Stimulated activated CD8-positive, alpha-beta memory T cell treated with anti-CD3 and anti-CD28 coated beads, Interleukin-7, amount 100 ng/mL, for 48 hours (primary cell): ENCODE measurements around the gene MGAT3.
"Not testable (repeated sequence)": the region's sequence is repeated elsewhere in the genome, so short reads cannot be mapped to it uniquely, and the experiment has no call there.

ENCODE experiments used
- DNase-seq, 2 donors: peaks; one replicate each; pipeline ENCODE4 v3.0.0-alpha.2; 2020; ENCODE audit warnings: low read depth in 1 of 2; ENCODE audit errors: extremely low read depth in 1 of 2

The MGAT3 gene

GRCh38 chr22:39488563-39489083 lies 31.8 kb downstream of the MGAT3 start:
- DNase-seq, result no peak

GRCh38 chr22:39489094-39490068 lies 32.6 kb downstream of the MGAT3 start:
- DNase-seq, result no peak

GRCh38 chr22:39490135-39490798 lies 33.5 kb downstream of the MGAT3 start:
- peak; percentile 43 to 84 for DNase-seq

- DNase-seq, result no peak
Measured at GRCh38 chr22:39490966-39491680, 34.3 kb downstream of the MGAT3 start.

- DNase-seq, result no peak
Measured at GRCh38 chr22:39491696-39492095, 34.9 kb downstream of the MGAT3 start.

GRCh38 chr22:39492186-39492585 lies 35.4 kb downstream of the MGAT3 start:
- DNase-seq, result no peak

- no peak for DNase-seq
Measured at GRCh38 chr22:39493759-39494158, 36.9 kb downstream of the MGAT3 start.

- DNase-seq, result no peak
Measured at GRCh38 chr22:39494471-39495120, 37.8 kb downstream of the MGAT3 start.

- DNase-seq, result peak in 1 of 2 donors; percentile 39
Measured at GRCh38 chr22:39496131-39496838, 39.5 kb downstream of the MGAT3 start.

- no peak for DNase-seq
Measured at GRCh38 chr22:39497429-39497828, 40.6 kb downstream of the MGAT3 start.

GRCh38 chr22:39498368-39498767 lies 41.6 kb downstream of the MGAT3 start:
- no peak for DNase-seq

GRCh38 chr22:39498802-39499201 lies 42.0 kb downstream of the MGAT3 start:
- no peak for DNase-seq

GRCh38 chr22:39500101-39500500 lies 43.3 kb downstream of the MGAT3 start:
- no peak for DNase-seq

- DNase-seq, result no peak
Measured at GRCh38 chr22:39501644-39502108, 44.9 kb downstream of the MGAT3 start.

GRCh38 chr22:39502109-39502788 lies 45.4 kb downstream of the MGAT3 start, which contains the start of gene MIEF1:
Gene MIEF1, plus strand, starts transcription at chr22:39502290. Its CDS starts 9,005 bp downstream, at chr22:39511295.
- peak; percentile 86 to 93 for DNase-seq

- no peak for DNase-seq
Measured at GRCh38 chr22:39502789-39503409, 46.1 kb downstream of the MGAT3 start.

- DNase-seq, result no peak
Measured at GRCh38 chr22:39503630-39504029, 46.8 kb downstream of the MGAT3 start.

GRCh38 chr22:39504071-39504470 lies 47.3 kb downstream of the MGAT3 start:
- no peak for DNase-seq

GRCh38 chr22:39507021-39507420 lies 50.2 kb downstream of the MGAT3 start:
- DNase-seq, result not testable (repeated sequence)
